Neural crest cell (in vitro differentiated cells): ENCODE results near the gene ADAMTS1. TPM values are rescaled to one million over a fixed set of nuclear protein-coding genes. Genes with fewer than 3 reads are reported as not detected.
"Not testable (repeated sequence)": the region's sequence is repeated elsewhere in the genome, so short reads cannot be mapped to it uniquely, and the experiment has no call there.

Source experiments
- DNase-seq: peaks from one replicate; pipeline ENCODE4 v3.0.0; 2021; ENCODE audit warnings: low read depth, mixed read lengths, low spot score
- H3K27ac Mint-ChIP-seq: one replicate; pipeline ENCODE4 v1.8.0; 2021; ENCODE audit warnings: mild to moderate bottlenecking, mixed read lengths; ENCODE audit not compliant: unreplicated experiment
- H3K27me3 Mint-ChIP-seq: 2 replicates; pipeline ENCODE4 v1.8.0; 2021; ENCODE audit warnings: low read depth, mild to moderate bottlenecking, mixed read lengths
- H3K36me3 Mint-ChIP-seq: 2 replicates; pipeline ENCODE4 v1.8.0; 2021; ENCODE audit warnings: low read depth, mild to moderate bottlenecking, mixed read lengths
- H3K4me1 Mint-ChIP-seq: 2 replicates; pipeline ENCODE4 v1.8.0; 2021; ENCODE audit warnings: mixed read lengths
- H3K4me3 Mint-ChIP-seq: one replicate; pipeline ENCODE4 v1.8.0; 2021; ENCODE audit warnings: mild to moderate bottlenecking, mixed read lengths
- H3K9me3 Mint-ChIP-seq: 2 replicates; pipeline ENCODE4 v1.8.0; 2021; ENCODE audit warnings: mixed read lengths
- CTCF ChIP-seq: fragments of 200-600 bp; sonication (generic); conservative IDR thresholded peaks from 2 replicates; pipeline ENCODE4 v1.5.0; 2021; ENCODE audit warnings: antibody characterized with exemption, mild to moderate bottlenecking
- total RNA-seq: library from RNA; stranded (reverse); gene quantifications from 2 replicates; pipeline ENCODE4 v1.2.1, GENCODE V29; 2021

The ADAMTS1 gene
- total RNA-seq, 1 donor from 2014 or later: 31.9 TPM

- Mint-ChIP-seq H3K36me3 (no peaks in the 10 kb centered on the region), H3K9me3 (no peaks in the 10 kb centered on the region), H3K27me3 (no peaks in the 10 kb centered on the region), H3K4me1 (peaks cover 5% of the 10 kb centered on the region), H3K27ac (no peak overlapping the region), H3K4me3 (no peak overlapping the region)
- TF ChIP-seq CTCF: no peak
- DNase-seq: no peak
Observed at GRCh38 chr21:26865857-26866256, 20.6 kb upstream of the ADAMTS1 start.

GRCh38 chr21:26856871-26857350, 11.7 kb upstream of the ADAMTS1 start:
- not testable (repeated sequence) for H3K36me3 Mint-ChIP-seq, H3K27ac Mint-ChIP-seq, H3K9me3 Mint-ChIP-seq, H3K4me1 Mint-ChIP-seq, H3K27me3 Mint-ChIP-seq, H3K4me3 Mint-ChIP-seq, DNase-seq

- H3K4me3 Mint-ChIP-seq, H3K9me3 Mint-ChIP-seq, DNase-seq, H3K27me3 Mint-ChIP-seq, H3K27ac Mint-ChIP-seq, H3K36me3 Mint-ChIP-seq: not testable (repeated sequence)
- H3K4me1 Mint-ChIP-seq: peaks cover 23% of the 10 kb centered on the region
Observed at GRCh38 chr21:26854695-26855094, 9.5 kb upstream of the ADAMTS1 start.

GRCh38 chr21:26852423-26852822, 7.2 kb upstream of the ADAMTS1 start:
- TF ChIP-seq CTCF: no peak
- H3K36me3 Mint-ChIP-seq: no peaks in the 10 kb centered on the region
- peaks cover 31% of the 10 kb centered on the region for H3K4me1 Mint-ChIP-seq
- H3K27me3 Mint-ChIP-seq: no peaks in the 10 kb centered on the region
- H3K4me3 Mint-ChIP-seq: no peak overlapping the region
- no peaks in the 10 kb centered on the region for H3K9me3 Mint-ChIP-seq
- no peak overlapping the region for H3K27ac Mint-ChIP-seq
- no peak for DNase-seq

- Mint-ChIP-seq H3K27me3 (peaks cover 3% of the 10 kb centered on the region), H3K4me1 (peaks cover 41% of the 10 kb centered on the region), H3K36me3 (no peaks in the 10 kb centered on the region), H3K27ac (peak overlapping the region; percentile 30), H3K4me3 (no peak overlapping the region), H3K9me3 (no peaks in the 10 kb centered on the region)
- no peak for TF ChIP-seq CTCF
- no peak for DNase-seq
Observed at GRCh38 chr21:26851109-26851944, 6.1 kb upstream of the ADAMTS1 start.

GRCh38 chr21:26850116-26850643, 5.0 kb upstream of the ADAMTS1 start:
- peak; percentile 92 for TF ChIP-seq CTCF
- H3K27me3 Mint-ChIP-seq: peaks cover 3% of the 10 kb centered on the region
- peak overlapping the region; percentile 72 for H3K4me3 Mint-ChIP-seq
- no peaks in the 10 kb centered on the region for H3K9me3 Mint-ChIP-seq
- no peak overlapping the region for H3K27ac Mint-ChIP-seq
- no peak for DNase-seq
- H3K36me3 Mint-ChIP-seq: no peaks in the 10 kb centered on the region
- peaks cover 48% of the 10 kb centered on the region for H3K4me1 Mint-ChIP-seq
